Measurements from ENCODE around the gene COTL1. TPM values are rescaled to one million over a fixed set of nuclear protein-coding genes. Genes with fewer than 3 reads are reported as not detected.

The COTL1 gene, protein sequence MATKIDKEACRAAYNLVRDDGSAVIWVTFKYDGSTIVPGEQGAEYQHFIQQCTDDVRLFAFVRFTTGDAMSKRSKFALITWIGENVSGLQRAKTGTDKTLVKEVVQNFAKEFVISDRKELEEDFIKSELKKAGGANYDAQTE
- total RNA-seq (2014; rRNA removed; shearing (Covaris generic); ENCODE audit: low replicate concordance): 162 and 215 TPM in 2 replicates

DNA sequence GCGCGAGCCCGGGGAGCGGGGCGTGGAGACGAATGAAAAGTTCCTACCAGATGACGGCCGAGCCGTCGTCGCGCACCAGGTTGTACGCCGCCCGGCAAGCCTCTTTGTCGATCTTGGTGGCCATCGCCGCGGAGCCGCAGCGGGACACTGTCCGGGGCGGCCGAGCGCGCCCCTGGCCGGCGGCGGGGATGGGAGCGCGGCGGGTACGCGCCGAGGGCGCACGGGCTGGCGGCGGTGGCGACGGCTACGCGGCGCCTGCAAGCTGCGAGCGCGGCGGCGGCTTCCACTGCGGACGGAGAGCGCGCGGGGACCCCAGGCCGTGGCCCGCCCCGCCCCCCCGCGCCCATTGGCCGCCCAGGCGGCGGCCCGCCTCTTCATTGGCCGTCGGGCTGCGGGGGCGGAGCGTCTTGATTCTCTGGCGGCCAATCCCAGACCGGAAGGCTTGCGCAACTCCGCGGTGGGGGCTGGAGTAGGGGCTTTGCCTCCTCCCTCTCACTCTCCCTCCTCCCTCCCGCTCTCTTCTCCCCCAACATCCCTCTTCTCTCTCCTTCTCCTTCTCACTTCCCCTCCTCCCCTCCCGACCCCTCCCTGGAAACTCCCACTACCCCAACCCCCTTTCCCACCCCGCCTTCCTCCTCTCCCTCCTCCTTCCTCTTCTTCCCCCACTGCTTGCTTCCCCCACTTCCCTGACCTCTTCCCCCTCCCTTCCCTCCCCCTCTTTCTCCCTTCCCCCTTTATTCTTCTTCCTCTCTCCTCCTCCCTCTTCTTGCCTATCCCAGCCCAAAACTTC lies at the start of gene COTL1:
COTL1 (minus strand) TSS at position 288 of the 790 bp plus-strand sequence; CDS start at position 124, 164 bp downstream.
- H3K36me3 ChIP-seq (ENCODE audit: insufficient read depth, low read length): peaks cover 14% of the 10 kb centered on the region
- no peak within 1 kb of the TSS for H2AFZ ChIP-seq (ENCODE audit: low read length)
- H3K4me1 ChIP-seq (ENCODE audit: low read length): peaks cover 29% of the 10 kb centered on the region
- no peaks in the 10 kb centered on the region for H3K9me2 ChIP-seq (replicated peaks; ENCODE audit: insufficient read depth, low read length)
- H3K27me3 ChIP-seq (ENCODE audit: low read length): no peaks in the 10 kb centered on the region
- peak; percentile 98 for DNase-seq
- no peaks in the 10 kb centered on the region for H3K9me3 ChIP-seq (ENCODE audit: low read length)
- H3K27ac ChIP-seq (ENCODE audit: low read length): peak within 1 kb of the TSS; percentile 77
- peaks cover 5% of the 10 kb centered on the region; the same call in 1 of the 2 replicates for H4K20me1 ChIP-seq (ENCODE audit: insufficient read depth, low read depth, low read length)
- H3K9ac ChIP-seq (ENCODE audit: low read length): peak within 1 kb of the TSS; percentile 86
- peaks cover 47% of the 10 kb centered on the region for H3K79me2 ChIP-seq (ENCODE audit: low read length)
- peak within 1 kb of the TSS; percentile 71 for H3K4me2 ChIP-seq (ENCODE audit: low read depth, low read length, poor library complexity, severe bottlenecking)
- H3K4me3 ChIP-seq (ENCODE audit: low read length): peak within 1 kb of the TSS; percentile 86

DNA sequence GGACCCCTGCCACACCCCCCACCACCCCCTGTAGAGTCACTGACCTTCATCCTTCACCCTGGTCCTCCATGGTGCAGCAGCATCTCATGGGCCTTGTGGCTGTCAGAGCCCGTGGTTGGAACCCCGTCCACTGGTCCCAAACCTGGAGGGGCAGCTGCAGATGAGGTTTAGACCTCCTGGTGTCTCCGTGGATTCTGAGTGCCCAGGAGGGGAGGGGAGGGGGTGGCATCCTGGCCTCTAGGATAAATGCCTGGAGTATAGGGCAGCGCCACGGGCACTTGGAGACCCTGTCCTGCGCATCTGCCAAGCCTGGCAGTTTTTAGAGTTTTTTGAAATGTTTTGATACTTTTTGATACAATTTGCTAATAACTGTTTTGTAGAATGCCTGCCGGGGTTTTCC lies 48.0 kb upstream of the COTL1 start:
- no peak overlapping the region for H2AFZ ChIP-seq (ENCODE audit: low read length)
- no peaks in the 10 kb centered on the region for H4K20me1 ChIP-seq (ENCODE audit: insufficient read depth, low read depth, low read length)
- no peak for DNase-seq
- no peak overlapping the region for H3K4me2 ChIP-seq (ENCODE audit: low read depth, low read length, poor library complexity, severe bottlenecking)
- peaks cover 6% of the 10 kb centered on the region; the same call in 1 of the 2 replicates for H3K36me3 ChIP-seq (ENCODE audit: insufficient read depth, low read length)
- no peak overlapping the region for H3K4me3 ChIP-seq (ENCODE audit: low read length)
- H3K9me3 ChIP-seq (ENCODE audit: low read length): no peaks in the 10 kb centered on the region
- H3K4me1 ChIP-seq (ENCODE audit: low read length): peaks cover 15% of the 10 kb centered on the region
- H3K9me2 ChIP-seq (replicated peaks; ENCODE audit: insufficient read depth, low read length): no peaks in the 10 kb centered on the region
- no peaks in the 10 kb centered on the region for H3K27me3 ChIP-seq (ENCODE audit: low read length)
- no peak overlapping the region for H3K9ac ChIP-seq (ENCODE audit: low read length)
- H3K79me2 ChIP-seq (ENCODE audit: low read length): no peaks in the 10 kb centered on the region
- H3K27ac ChIP-seq (ENCODE audit: low read length): no peak overlapping the region

DNA sequence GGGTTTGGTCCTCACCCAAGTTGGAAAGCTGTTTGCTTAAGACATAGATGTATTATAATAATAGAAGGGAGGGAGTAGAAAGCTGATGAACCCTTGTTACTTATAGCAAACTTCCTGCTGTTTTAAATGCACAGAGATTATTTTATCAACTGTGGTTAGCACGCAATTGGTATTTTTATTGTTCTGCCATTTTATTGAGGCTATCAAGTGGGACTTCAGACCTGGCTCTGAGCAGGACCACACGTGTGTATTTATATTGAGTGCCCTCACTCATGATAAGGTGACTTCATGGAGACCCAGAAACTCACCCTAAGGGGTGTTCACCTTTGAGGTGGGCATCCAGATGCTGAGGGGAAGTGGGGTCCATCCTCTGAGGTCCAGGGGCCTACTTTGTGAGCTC lies 47.5 kb upstream of the COTL1 start:
- Histone ChIP-seq H3K4me2 (ENCODE audit: low read depth, low read length, poor library complexity, severe bottlenecking) (no peak overlapping the region), H3K4me3 (ENCODE audit: low read length) (no peak overlapping the region), H3K79me2 (ENCODE audit: low read length) (no peaks in the 10 kb centered on the region), H3K9me3 (ENCODE audit: low read length) (no peaks in the 10 kb centered on the region), H3K27me3 (ENCODE audit: low read length) (no peaks in the 10 kb centered on the region), H3K36me3 (ENCODE audit: insufficient read depth, low read length) (peaks cover 6% of the 10 kb centered on the region; the same call in 1 of the 2 replicates), H3K9ac (ENCODE audit: low read length) (no peak overlapping the region), H2AFZ (ENCODE audit: low read length) (no peak overlapping the region), H3K4me1 (ENCODE audit: low read length) (peaks cover 15% of the 10 kb centered on the region), H4K20me1 (ENCODE audit: insufficient read depth, low read depth, low read length) (no peaks in the 10 kb centered on the region), H3K9me2 (replicated peaks; ENCODE audit: insufficient read depth, low read length) (no peaks in the 10 kb centered on the region), H3K27ac (ENCODE audit: low read length) (no peak overlapping the region)
- DNase-seq: no peak

DNA sequence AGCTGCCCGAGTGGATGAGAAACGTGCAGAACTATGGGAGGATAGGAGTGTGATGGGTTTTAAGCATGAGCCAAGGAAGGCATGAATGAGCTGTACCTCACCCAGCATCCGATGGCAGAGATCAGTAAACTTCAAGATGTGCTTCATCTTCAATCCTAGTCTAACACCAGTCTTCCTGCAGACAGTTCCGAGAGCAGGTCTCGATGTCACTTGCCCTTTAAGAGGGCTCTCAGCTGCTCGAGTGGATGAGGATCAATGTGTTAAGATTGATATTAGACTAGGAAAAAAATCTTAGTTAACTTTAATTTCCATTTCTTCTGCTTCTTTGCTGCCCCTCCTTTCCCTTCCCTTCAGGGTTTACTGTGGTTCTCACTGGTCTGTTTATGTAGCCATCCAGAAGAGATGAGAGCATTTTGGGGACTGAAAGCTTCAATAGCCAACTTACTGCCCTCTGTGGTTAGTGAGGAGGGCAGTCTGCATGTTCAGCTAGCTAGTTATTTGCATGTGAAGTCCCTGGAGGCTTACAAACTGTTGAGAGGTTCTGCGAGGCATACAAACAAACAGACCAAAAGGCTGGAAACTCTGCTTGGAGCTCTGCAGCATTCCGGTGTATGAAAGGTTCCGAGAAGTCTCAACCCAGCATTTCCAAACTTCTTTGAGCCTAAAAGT lies 45.7 kb upstream of the COTL1 start:
- Histone ChIP-seq H3K9ac (ENCODE audit: low read length) (no peak overlapping the region), H3K27ac (ENCODE audit: low read length) (no peak overlapping the region), H3K27me3 (ENCODE audit: low read length) (no peaks in the 10 kb centered on the region), H3K4me1 (ENCODE audit: low read length) (peaks cover 15% of the 10 kb centered on the region), H3K9me2 (replicated peaks; ENCODE audit: insufficient read depth, low read length) (no peaks in the 10 kb centered on the region), H3K36me3 (ENCODE audit: insufficient read depth, low read length) (peaks cover 8% of the 10 kb centered on the region; the same call in 1 of the 2 replicates), H3K4me3 (ENCODE audit: low read length) (no peak overlapping the region), H4K20me1 (ENCODE audit: insufficient read depth, low read depth, low read length) (no peaks in the 10 kb centered on the region), H3K9me3 (ENCODE audit: low read length) (no peaks in the 10 kb centered on the region), H3K79me2 (ENCODE audit: low read length) (no peaks in the 10 kb centered on the region), H2AFZ (ENCODE audit: low read length) (no peak overlapping the region), H3K4me2 (ENCODE audit: low read depth, low read length, poor library complexity, severe bottlenecking) (no peak overlapping the region)
- DNase-seq: no peak

DNA sequence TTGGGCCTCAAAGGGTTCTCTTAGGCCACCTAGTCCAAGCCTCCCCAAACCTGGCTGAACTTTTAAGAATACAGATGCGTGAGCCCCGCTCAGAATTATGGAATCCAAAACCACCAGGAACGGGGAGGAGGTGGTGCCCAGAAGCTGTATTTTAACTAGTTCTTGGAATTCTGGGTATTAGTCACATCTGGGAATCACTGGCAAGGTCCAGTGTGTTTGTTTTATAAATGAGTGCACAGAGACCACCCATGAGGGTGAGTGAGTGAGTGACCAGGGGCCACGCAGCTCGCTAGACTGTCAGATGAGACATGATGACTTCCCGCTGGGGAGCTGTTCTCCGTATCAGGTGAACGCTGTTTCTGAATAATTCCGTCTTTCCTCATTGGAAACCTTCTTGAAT lies 44.6 kb upstream of the COTL1 start:
- Histone ChIP-seq H3K27ac (ENCODE audit: low read length) (no peak overlapping the region), H3K36me3 (ENCODE audit: insufficient read depth, low read length) (peaks cover 8% of the 10 kb centered on the region; the same call in 1 of the 2 replicates), H3K9me3 (ENCODE audit: low read length) (no peaks in the 10 kb centered on the region), H3K79me2 (ENCODE audit: low read length) (no peaks in the 10 kb centered on the region), H4K20me1 (ENCODE audit: insufficient read depth, low read depth, low read length) (no peaks in the 10 kb centered on the region), H3K4me2 (ENCODE audit: low read depth, low read length, poor library complexity, severe bottlenecking) (no peak overlapping the region), H2AFZ (ENCODE audit: low read length) (no peak overlapping the region), H3K27me3 (ENCODE audit: low read length) (no peaks in the 10 kb centered on the region), H3K4me1 (ENCODE audit: low read length) (peaks cover 15% of the 10 kb centered on the region), H3K4me3 (ENCODE audit: low read length) (no peak overlapping the region), H3K9me2 (replicated peaks; ENCODE audit: insufficient read depth, low read length) (no peaks in the 10 kb centered on the region), H3K9ac (ENCODE audit: low read length) (no peak overlapping the region)
- DNase-seq: no peak

DNA sequence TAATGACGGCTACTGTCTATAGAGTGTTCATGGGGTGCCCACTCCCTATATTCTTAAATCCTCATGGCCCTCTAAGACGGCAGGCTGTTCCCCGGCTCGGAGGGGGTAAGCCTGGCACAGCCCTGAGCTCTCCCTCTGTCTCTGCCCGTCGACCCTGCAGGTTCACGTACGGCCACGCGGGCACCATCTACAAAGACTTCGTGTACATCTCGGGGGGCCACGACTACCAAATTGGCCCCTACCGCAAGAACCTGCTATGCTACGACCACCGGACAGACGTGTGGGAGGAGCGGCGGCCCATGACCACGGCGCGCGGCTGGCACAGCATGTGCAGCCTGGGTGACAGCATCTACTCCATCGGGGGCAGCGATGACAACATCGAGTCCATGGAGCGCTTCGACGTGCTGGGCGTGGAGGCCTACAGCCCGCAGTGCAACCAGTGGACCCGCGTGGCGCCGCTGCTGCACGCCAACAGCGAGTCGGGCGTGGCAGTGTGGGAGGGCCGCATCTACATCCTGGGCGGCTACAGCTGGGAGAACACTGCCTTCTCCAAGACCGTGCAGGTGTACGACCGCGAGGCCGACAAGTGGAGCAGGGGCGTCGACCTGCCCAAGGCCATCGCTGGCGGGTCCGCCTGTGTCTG lies 43.7 kb upstream of the COTL1 start:
- H3K9me2 ChIP-seq (replicated peaks; ENCODE audit: insufficient read depth, low read length): no peaks in the 10 kb centered on the region
- no peak for DNase-seq
- no peak overlapping the region for H3K27ac ChIP-seq (ENCODE audit: low read length)
- peaks cover 15% of the 10 kb centered on the region for H3K4me1 ChIP-seq (ENCODE audit: low read length)
- no peaks in the 10 kb centered on the region for H3K79me2 ChIP-seq (ENCODE audit: low read length)
- peaks cover 8% of the 10 kb centered on the region; the same call in 1 of the 2 replicates for H3K36me3 ChIP-seq (ENCODE audit: insufficient read depth, low read length)
- no peaks in the 10 kb centered on the region for H3K27me3 ChIP-seq (ENCODE audit: low read length)
- no peak overlapping the region for H3K4me2 ChIP-seq (ENCODE audit: low read depth, low read length, poor library complexity, severe bottlenecking)
- no peak overlapping the region for H3K4me3 ChIP-seq (ENCODE audit: low read length)
- no peak overlapping the region for H2AFZ ChIP-seq (ENCODE audit: low read length)
- H3K9me3 ChIP-seq (ENCODE audit: low read length): no peaks in the 10 kb centered on the region
- H3K9ac ChIP-seq (ENCODE audit: low read length): no peak overlapping the region
- H4K20me1 ChIP-seq (ENCODE audit: insufficient read depth, low read depth, low read length): no peaks in the 10 kb centered on the region

DNA sequence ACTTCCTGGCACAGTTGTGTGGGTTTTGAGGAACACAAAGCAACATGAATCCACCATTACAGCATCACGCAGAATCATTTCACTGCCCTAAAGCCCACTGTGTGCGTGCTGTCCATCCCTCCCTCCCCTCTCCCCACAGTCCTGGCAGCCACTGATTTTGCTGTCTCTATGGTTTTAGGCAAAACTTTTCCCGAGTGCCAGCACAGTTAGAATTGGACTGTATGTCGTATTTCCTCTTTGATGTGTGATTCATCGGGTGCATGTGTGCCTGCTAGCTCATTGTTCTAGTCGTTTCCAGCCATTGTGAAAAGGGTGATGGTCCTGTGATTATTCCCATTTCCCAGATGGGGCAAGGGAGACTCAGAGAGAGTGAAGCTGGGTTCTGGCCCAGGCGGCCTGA lies 43.1 kb upstream of the COTL1 start:
- no peak for DNase-seq
- no peaks in the 10 kb centered on the region for H4K20me1 ChIP-seq (ENCODE audit: insufficient read depth, low read depth, low read length)
- H2AFZ ChIP-seq (ENCODE audit: low read length): no peak overlapping the region
- no peaks in the 10 kb centered on the region for H3K9me3 ChIP-seq (ENCODE audit: low read length)
- no peak overlapping the region for H3K27ac ChIP-seq (ENCODE audit: low read length)
- H3K4me2 ChIP-seq (ENCODE audit: low read depth, low read length, poor library complexity, severe bottlenecking): no peak overlapping the region
- H3K9me2 ChIP-seq (replicated peaks; ENCODE audit: insufficient read depth, low read length): no peaks in the 10 kb centered on the region
- peaks cover 8% of the 10 kb centered on the region; the same call in 1 of the 2 replicates for H3K36me3 ChIP-seq (ENCODE audit: insufficient read depth, low read length)
- H3K27me3 ChIP-seq (ENCODE audit: low read length): no peaks in the 10 kb centered on the region
- no peaks in the 10 kb centered on the region for H3K79me2 ChIP-seq (ENCODE audit: low read length)
- H3K4me1 ChIP-seq (ENCODE audit: low read length): peaks cover 15% of the 10 kb centered on the region
- H3K9ac ChIP-seq (ENCODE audit: low read length): no peak overlapping the region
- H3K4me3 ChIP-seq (ENCODE audit: low read length): no peak overlapping the region

Measured in Karpas-422 (cell line).